Colonic mucosa (tissue), 4 donors: ENCODE results near the gene SPRR1B. TPM values are rescaled to one million over a fixed set of nuclear protein-coding genes. Genes with fewer than 3 reads are reported as not detected.
"Not testable (repeated sequence)": the region's sequence is repeated elsewhere in the genome, so short reads cannot be mapped to it uniquely, and the experiment has no call there.

Source experiments
- DNase-seq: peaks from one replicate; pipeline ENCODE4 v3.0.0-alpha.2; 2020
- H3K27ac ChIP-seq: fragments of 200-600 bp; one replicate; pipeline ENCODE4 v1.8.0; 2021
- H3K27me3 ChIP-seq: fragments of 200-600 bp; one replicate; pipeline ENCODE4 v1.8.0; 2021
- H3K36me3 ChIP-seq: fragments of 200-600 bp; one replicate; pipeline ENCODE4 v1.8.0; 2021
- H3K4me1 ChIP-seq: fragments of 200-600 bp; one replicate; pipeline ENCODE4 v1.8.0; 2021; ENCODE audit warnings: mild to moderate bottlenecking
- H3K4me3 ChIP-seq: fragments of 200-600 bp; one replicate; pipeline ENCODE4 v1.8.0; 2021
- H3K9ac ChIP-seq, 2 donors: one replicate each; pipeline ENCODE4 v1.7.0; 2013; ENCODE audit warnings: control low read depth in 2 of 2, low read depth in 2 of 2, low read length in 2 of 2
- H3K9me3 ChIP-seq: fragments of 200-600 bp; one replicate; pipeline ENCODE4 v1.8.0; 2021
- intact Hi-C: fragments of 100-400 bp; cut with DNase I; formaldehyde crosslinking; loops from one replicate; pipeline ENCODE4 v1.14.1; 2022
- total RNA-seq, 2 donors: library from RNA; stranded (reverse); fragmentation: NEBNext Ultra II Directional in 1 of 2; extraction: Animal tissue kit (Norgen Biotek cat#: 25700) in 1 of 2; gene quantifications; one replicate each; pipeline ENCODE4 v1.2.1, GENCODE V29; 2021
- TF ChIP-seq, protein P1 (sequence below): fragments of 200-600 bp; IDR thresholded peaks from one replicate; pipeline ENCODE4 v1.8.0; 2022; ENCODE audit warnings: antibody characterized with exemption, mild to moderate bottlenecking
- donor health status: healthy.
- donor health status: DM: no; HTN: no; CAD: no.
- donor health status: DM: no; HTN: no; CAD: no.

Gene SPRR1B
- total RNA-seq, 2 donors from 2014 or later: not detected

DNA sequence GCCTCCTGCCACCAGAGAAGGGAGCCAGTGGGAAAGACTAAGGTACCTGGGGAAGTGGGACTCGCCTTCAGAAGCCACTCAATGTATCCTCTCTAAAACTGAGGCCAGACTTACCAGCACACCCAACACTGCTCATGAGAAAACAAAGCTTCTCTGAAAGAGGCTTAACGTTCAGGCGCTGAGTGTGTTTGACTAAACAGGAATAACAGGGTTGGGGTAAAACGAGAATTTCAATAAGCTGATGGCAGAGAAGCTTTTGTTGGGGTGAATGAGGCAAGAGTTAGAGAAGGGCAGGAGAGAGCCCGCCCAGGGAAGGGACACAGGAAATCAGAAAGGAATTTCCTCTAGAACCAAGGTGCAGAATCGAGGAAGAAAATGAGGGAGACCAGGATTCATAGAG, 31.2 kb upstream of the SPRR1B start:
- TF ChIP-seq, protein P1, sequence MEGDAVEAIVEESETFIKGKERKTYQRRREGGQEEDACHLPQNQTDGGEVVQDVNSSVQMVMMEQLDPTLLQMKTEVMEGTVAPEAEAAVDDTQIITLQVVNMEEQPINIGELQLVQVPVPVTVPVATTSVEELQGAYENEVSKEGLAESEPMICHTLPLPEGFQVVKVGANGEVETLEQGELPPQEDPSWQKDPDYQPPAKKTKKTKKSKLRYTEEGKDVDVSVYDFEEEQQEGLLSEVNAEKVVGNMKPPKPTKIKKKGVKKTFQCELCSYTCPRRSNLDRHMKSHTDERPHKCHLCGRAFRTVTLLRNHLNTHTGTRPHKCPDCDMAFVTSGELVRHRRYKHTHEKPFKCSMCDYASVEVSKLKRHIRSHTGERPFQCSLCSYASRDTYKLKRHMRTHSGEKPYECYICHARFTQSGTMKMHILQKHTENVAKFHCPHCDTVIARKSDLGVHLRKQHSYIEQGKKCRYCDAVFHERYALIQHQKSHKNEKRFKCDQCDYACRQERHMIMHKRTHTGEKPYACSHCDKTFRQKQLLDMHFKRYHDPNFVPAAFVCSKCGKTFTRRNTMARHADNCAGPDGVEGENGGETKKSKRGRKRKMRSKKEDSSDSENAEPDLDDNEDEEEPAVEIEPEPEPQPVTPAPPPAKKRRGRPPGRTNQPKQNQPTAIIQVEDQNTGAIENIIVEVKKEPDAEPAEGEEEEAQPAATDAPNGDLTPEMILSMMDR: no peak
- H3K36me3 ChIP-seq: no peaks in the 10 kb centered on the region
- H3K9ac ChIP-seq: no peak overlapping the region
- no peak overlapping the region for H3K4me3 ChIP-seq
- no peak for DNase-seq
- H3K4me1 ChIP-seq: no peaks in the 10 kb centered on the region
- H3K27ac ChIP-seq: no peak overlapping the region
- no peaks in the 10 kb centered on the region for H3K27me3 ChIP-seq
- H3K9me3 ChIP-seq: no peaks in the 10 kb centered on the region
- intact Hi-C loops: no loop called here

DNA sequence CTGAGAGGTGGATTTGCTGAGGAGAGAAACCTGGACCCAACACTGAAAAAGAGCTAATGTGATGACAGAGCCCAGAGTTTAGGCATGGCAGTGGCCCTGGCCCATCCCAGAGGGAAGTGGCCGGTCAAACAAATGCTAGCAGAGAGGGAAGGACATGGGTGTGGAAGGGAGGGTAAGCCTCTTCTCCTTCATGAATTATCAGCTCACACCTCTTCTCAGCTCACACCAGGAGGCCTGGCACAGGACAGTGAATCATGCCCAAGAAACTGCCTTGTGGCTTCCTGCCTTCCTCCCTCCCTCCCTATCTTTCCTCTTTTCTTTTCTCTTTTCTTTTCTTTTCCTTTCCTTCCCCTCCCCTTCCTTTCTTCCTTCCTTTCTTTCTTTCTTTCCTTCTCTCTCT, 30.7 kb upstream of the SPRR1B start:
- no peak for DNase-seq
- no peak overlapping the region for H3K27ac ChIP-seq
- no peaks in the 10 kb centered on the region for H3K4me1 ChIP-seq
- H3K36me3 ChIP-seq: no peaks in the 10 kb centered on the region
- intact Hi-C loops: no loop called here
- H3K9me3 ChIP-seq: no peaks in the 10 kb centered on the region
- no peak overlapping the region for H3K9ac ChIP-seq
- no peaks in the 10 kb centered on the region for H3K27me3 ChIP-seq
- TF ChIP-seq, protein P1: no peak
- no peak overlapping the region for H3K4me3 ChIP-seq

GRCh38 chr1:153001382-153001781, 29.6 kb upstream of the SPRR1B start, which contains the start of gene SPRR3:
Gene SPRR3 (plus strand): TSS chr1:153001749. CDS start chr1:153003021, 1,272 bp downstream.
- Histone ChIP-seq H3K27ac (no peak within 1 kb of the TSS), H3K9ac (no peak within 1 kb of the TSS), H3K4me3 (no peak within 1 kb of the TSS), H3K27me3 (no peaks in the 10 kb centered on the region), H3K4me1 (no peaks in the 10 kb centered on the region), H3K36me3 (no peaks in the 10 kb centered on the region), H3K9me3 (no peaks in the 10 kb centered on the region)
- TF ChIP-seq, protein P1: no peak
- DNase-seq: no peak
- intact Hi-C loops: no loop called here

- H3K27me3 ChIP-seq, DNase-seq, intact Hi-C loops, H3K4me1 ChIP-seq, H3K36me3 ChIP-seq, H3K9ac ChIP-seq, H3K9me3 ChIP-seq, H3K4me3 ChIP-seq, H3K27ac ChIP-seq: not testable (repeated sequence)
Observed at GRCh38 chr1:153011235-153011758, 19.7 kb upstream of the SPRR1B start.

DNA sequence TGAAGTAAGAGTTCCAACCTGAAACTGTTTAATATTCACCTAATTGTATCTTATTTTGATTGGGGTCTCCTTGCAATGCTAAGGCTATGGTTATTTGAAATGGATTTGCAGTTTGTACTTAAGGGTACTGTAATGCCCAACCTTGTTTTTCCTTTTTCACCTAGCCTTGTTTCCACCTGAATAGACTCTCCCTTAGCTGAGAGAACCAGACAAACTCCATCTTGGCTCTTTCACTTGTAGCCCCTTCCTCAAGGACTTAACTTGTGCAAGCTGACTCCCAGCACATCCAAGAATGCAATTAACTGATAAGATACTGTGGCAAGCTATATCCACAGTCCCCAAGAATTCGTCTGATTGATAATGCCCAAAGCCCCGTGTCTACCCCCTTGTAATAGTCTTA, 9.2 kb upstream of the SPRR1B start:
- H3K4me3 ChIP-seq, H3K4me1 ChIP-seq, H3K9me3 ChIP-seq, H3K36me3 ChIP-seq, intact Hi-C loops, H3K27me3 ChIP-seq, H3K9ac ChIP-seq, DNase-seq, H3K27ac ChIP-seq: not testable (repeated sequence)

- H3K4me1 ChIP-seq, H3K36me3 ChIP-seq, H3K9me3 ChIP-seq, H3K9ac ChIP-seq, H3K27me3 ChIP-seq, intact Hi-C loops, DNase-seq, H3K4me3 ChIP-seq, H3K27ac ChIP-seq: not testable (repeated sequence)
Observed at GRCh38 chr1:153022340-153022739, 8.7 kb upstream of the SPRR1B start.

DNA sequence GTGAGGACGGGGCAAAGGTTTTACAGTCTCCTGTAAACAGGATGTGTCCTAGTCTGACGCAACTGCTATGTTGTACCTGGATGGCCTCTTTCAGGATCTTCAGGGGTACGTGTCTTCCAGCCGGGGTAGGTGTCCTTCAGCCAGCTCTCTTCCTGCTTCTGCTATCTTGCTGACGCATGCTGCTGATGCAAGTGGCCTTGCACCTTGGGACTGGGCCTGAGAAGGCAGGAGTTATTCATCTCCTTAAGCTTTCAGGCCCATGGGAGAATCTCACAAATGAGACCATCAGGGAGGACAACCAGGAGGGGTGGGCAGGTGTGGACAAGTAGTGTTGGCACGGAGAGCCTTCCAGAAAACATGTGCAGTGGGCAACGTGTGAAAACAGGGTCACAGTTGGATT, 7.9 kb upstream of the SPRR1B start:
- no peak overlapping the region for H3K27ac ChIP-seq
- no peaks in the 10 kb centered on the region for H3K27me3 ChIP-seq
- H3K9me3 ChIP-seq: no peaks in the 10 kb centered on the region
- DNase-seq: no peak
- intact Hi-C loops: no loop called here
- H3K36me3 ChIP-seq: no peaks in the 10 kb centered on the region
- H3K4me1 ChIP-seq: no peaks in the 10 kb centered on the region
- TF ChIP-seq, protein P1: no peak
- no peak overlapping the region for H3K4me3 ChIP-seq
- no peak overlapping the region for H3K9ac ChIP-seq
